Lung (tissue), 12 donors: ENCODE measurements around the gene UST. TPM values are rescaled to one million over a fixed set of nuclear protein-coding genes. Genes with fewer than 3 reads are reported as not detected.
A peak's percentile ranks its signal among the peaks of the same experiment; 100 is the strongest.
"Not testable (repeated sequence)": the region's sequence is repeated elsewhere in the genome, so short reads cannot be mapped to it uniquely, and the experiment has no call there.

Experiments used
- ATAC-seq: fragments of 200-7000 bp; cut with Tn5 transposase; one replicate; pipeline ENCODE4 v1.9.1; 2020; ENCODE audit warnings: moderate number of reproducible peaks; ENCODE audit not compliant: insufficient read depth, low FRiP score
- DNase-seq, 3 donors: peaks; one replicate each; pipeline ENCODE4 v3.0.0-alpha.2; 2013 to 2017
- H3K27ac ChIP-seq, 2 donors: one replicate each; pipeline ENCODE4 v1.5.1; 2013; ENCODE audit warnings: mild to moderate bottlenecking in 2 of 2, moderate library complexity in 2 of 2, control low read depth in 1 of 2, inconsistent platforms in 1 of 2, low read depth in 1 of 2, low read length in 1 of 2
- H3K27me3 ChIP-seq, 3 donors: one replicate each; pipeline ENCODE4 v1.5.1; 2013; ENCODE audit warnings: low read length in 2 of 3; ENCODE audit not compliant: control insufficient read depth in 3 of 3, insufficient read depth in 3 of 3
- H3K36me3 ChIP-seq, 4 donors: one replicate each; pipeline ENCODE4 v1.5.1; 2013; ENCODE audit warnings: low read length in 4 of 4, mild to moderate bottlenecking in 1 of 4, moderate library complexity in 1 of 4; ENCODE audit not compliant: control insufficient read depth in 4 of 4, insufficient read depth in 4 of 4
- H3K4me1 ChIP-seq, 5 donors: one replicate each; pipeline ENCODE4 v1.5.1; 2013; ENCODE audit warnings: low read length in 5 of 5, mild to moderate bottlenecking in 2 of 5, moderate library complexity in 1 of 5; ENCODE audit not compliant: control insufficient read depth in 5 of 5, insufficient read depth in 5 of 5
- H3K4me3 ChIP-seq: one replicate; pipeline ENCODE4 v1.5.1; 2013; ENCODE audit warnings: mild to moderate bottlenecking, control low read depth, moderate library complexity
- H3K9ac ChIP-seq, 2 donors: one replicate each; pipeline ENCODE4 v1.5.1; 2013; ENCODE audit warnings: low read length in 2 of 2, control low read depth in 1 of 2; ENCODE audit not compliant: insufficient read depth in 1 of 2
- H3K9me3 ChIP-seq, 4 donors: one replicate each; pipeline ENCODE4 v1.5.1; 2013; ENCODE audit warnings: low read length in 3 of 4, mild to moderate bottlenecking in 1 of 4, moderate library complexity in 1 of 4; ENCODE audit not compliant: control insufficient read depth in 4 of 4, insufficient read depth in 3 of 4
- CTCF ChIP-seq: IDR thresholded peaks from 2 replicates; pipeline ENCODE4 v1.5.1; 2012; ENCODE audit warnings: mild to moderate bottlenecking; ENCODE audit errors: control extremely low read depth, extremely low read depth
- WGBS, 2 donors: extraction: QIAGEN DNeasy Blood & Tissue Kit; methylation state at CpG; one replicate each; pipeline ENCODE4 v1.1.7; 2013; 5-methylcytosine and 5-hydroxymethylcytosine counted together
- polyA plus RNA-seq, 2 donors: library from polyadenylated mRNA; stranded (reverse); fragments of 200-250 nt; gene quantifications; one replicate each; pipeline ENCODE4 v1.2.1, GENCODE V29; 2013
- total RNA-seq, 2 donors: library from RNA; depleted of rRNA in 1 of 2; stranded (reverse); fragments of >200 nt in 1 of 2; gene quantifications; one replicate each; pipeline ENCODE4 v1.2.1, GENCODE V29; 2014 to 2021
- donor health status: control.
- donor health status: control.
- donor health status: Bipolar disorder and iron deficiency.
- donor health status: healthy.
- donor health status: DM: yes; HTN: yes; CAD: no.

Gene UST
- total and polyA plus RNA-seq, 4 donors = 4.5 to 24.0 (median 7.1) TPM

- H3K9ac ChIP-seq = no peak overlapping the region
- H3K27me3 ChIP-seq = no peaks in the 10 kb centered on the region
- no peak overlapping the region for H3K27ac ChIP-seq
- WGBS, 2 donors = 91% methylated on average over 2 of the region's 2 CpGs
- no peaks in the 10 kb centered on the region for H3K36me3 ChIP-seq
- H3K9me3 ChIP-seq = no peaks in the 10 kb centered on the region
- DNase-seq = peak in 2 of 3 donors; percentile 50 to 58
- no peak for TF ChIP-seq CTCF
- H3K4me3 ChIP-seq = no peak overlapping the region
- peaks cover 0 to 22% (median 5%) of the 10 kb centered on the region in 5 donors for H3K4me1 ChIP-seq
- ATAC-seq = no peak
These were observed 5.0 kb downstream of the UST start for GRCh38 chr6:148751793-148752170.

- H3K4me3 ChIP-seq, H3K9me3 ChIP-seq, DNase-seq, H3K27me3 ChIP-seq, H3K27ac ChIP-seq, H3K9ac ChIP-seq, H3K36me3 ChIP-seq, ATAC-seq: not testable (repeated sequence)
- WGBS, 2 donors = 0% methylated on average over 1 of the region's 1 CpG
- peaks cover 0 to 16% (median 6%) of the 10 kb centered on the region in 5 donors for H3K4me1 ChIP-seq
These were observed 8.5 kb downstream of the UST start for GRCh38 chr6:148755379-148755778.

GRCh38 chr6:148757944-148758480 is 11.2 kb downstream of the UST start:
- no peak for ATAC-seq
- WGBS, 2 donors = 13 to 28% methylated on average over 2 of the region's 2 CpGs

GRCh38 chr6:148758492-148758891 is 11.7 kb downstream of the UST start:
- H3K4me3 ChIP-seq = no peak overlapping the region
- no peak overlapping the region for H3K9ac ChIP-seq
- peaks cover 2 to 26% (median 10%) of the 10 kb centered on the region in 5 donors for H3K4me1 ChIP-seq
- peak; percentile 49 for ATAC-seq
- no peak for TF ChIP-seq CTCF
- DNase-seq = peak in 2 of 3 donors; percentile 19 to 49
- H3K27ac ChIP-seq = no peak overlapping the region
- no peaks in the 10 kb centered on the region for H3K36me3 ChIP-seq
- H3K9me3 ChIP-seq = no peaks in the 10 kb centered on the region
- 25 to 47% methylated on average over 6 of the region's 6 CpGs for WGBS, 2 donors
- H3K27me3 ChIP-seq = no peaks in the 10 kb centered on the region

More at GRCh38 chr6:148757944-148758480, 11.2 kb downstream of the UST start:
- Histone ChIP-seq H3K27ac (no peak overlapping the region), H3K36me3 (no peaks in the 10 kb centered on the region), H3K27me3 (no peaks in the 10 kb centered on the region), H3K4me1 (peaks cover 2 to 26% (median 10%) of the 10 kb centered on the region in 5 donors), H3K9me3 (no peaks in the 10 kb centered on the region), H3K4me3 (no peak overlapping the region), H3K9ac (no peak overlapping the region)
- TF ChIP-seq CTCF = no peak
- no peak for DNase-seq
